HPDE6-E6E7 (cell line): ENCODE data around the gene SLC17A7.
A peak's percentile ranks its signal among the peaks of the same experiment; 100 is the strongest.
"Not testable (repeated sequence)": the region's sequence is repeated elsewhere in the genome, so short reads cannot be mapped to it uniquely, and the experiment has no call there.

ENCODE experiments used
- DNase-seq: peaks from one replicate; pipeline ENCODE4 v3.0.0; 2011; ENCODE audit warnings: missing footprints; ENCODE audit errors: extremely low spot score

SLC17A7 gene

GRCh38 chr19:49469828-49470614 is 28.7 kb upstream of the SLC17A7 start:
- no peak for DNase-seq

- no peak for DNase-seq
Measured at GRCh38 chr19:49468746-49469447, 27.6 kb upstream of the SLC17A7 start.

- DNase-seq = no peak
Measured at GRCh38 chr19:49468199-49468598, 26.9 kb upstream of the SLC17A7 start.

- DNase-seq = no peak
Measured at GRCh38 chr19:49465371-49465770, 24.0 kb upstream of the SLC17A7 start.

GRCh38 chr19:49463960-49464740 is 22.8 kb upstream of the SLC17A7 start:
- DNase-seq = no peak

GRCh38 chr19:49462492-49462891 is 21.2 kb upstream of the SLC17A7 start:
- no peak for DNase-seq

GRCh38 chr19:49461656-49462055 is 20.3 kb upstream of the SLC17A7 start:
- DNase-seq = no peak

- not testable (repeated sequence) for DNase-seq
Measured at GRCh38 chr19:49461130-49461529, 19.8 kb upstream of the SLC17A7 start.

- DNase-seq = no peak
Measured at GRCh38 chr19:49459388-49459787, 18.1 kb upstream of the SLC17A7 start.

- DNase-seq = no peak
Measured at GRCh38 chr19:49458567-49458903, 17.2 kb upstream of the SLC17A7 start.

- no peak for DNase-seq
Measured at GRCh38 chr19:49456326-49456725, 15.0 kb upstream of the SLC17A7 start.

GRCh38 chr19:49455773-49456172 is 14.4 kb upstream of the SLC17A7 start:
- DNase-seq = no peak

GRCh38 chr19:49453757-49454240 is 12.5 kb upstream of the SLC17A7 start:
- no peak for DNase-seq

- peak; percentile 97 for DNase-seq
Measured at GRCh38 chr19:49453013-49453756, 11.9 kb upstream of the SLC17A7 start, which contains the start of gene ALDH16A1. Gene ALDH16A1 (plus strand): TSS chr19:49453225. CDS start chr19:49453332, 107 bp downstream.

- peak; percentile 94 for DNase-seq
Measured at GRCh38 chr19:49451430-49452181, 10.3 kb upstream of the SLC17A7 start, which contains the start of gene PIH1D1. Gene PIH1D1 (minus strand): TSS chr19:49451814. CDS start chr19:49451574, 240 bp downstream.

- DNase-seq = no peak
Measured at GRCh38 chr19:49450405-49450804, 9.1 kb upstream of the SLC17A7 start.

GRCh38 chr19:49448432-49448786 is 7.1 kb upstream of the SLC17A7 start:
- no peak for DNase-seq

- DNase-seq = no peak
Measured at GRCh38 chr19:49447485-49448431, 6.4 kb upstream of the SLC17A7 start.

- DNase-seq = no peak
Measured at GRCh38 chr19:49445997-49446396, 4.7 kb upstream of the SLC17A7 start.
